Ascending aorta (tissue), 2 donors: ENCODE measurements around the gene INTU. TPM values are rescaled to one million over a fixed set of nuclear protein-coding genes. Genes with fewer than 3 reads are reported as not detected.

Experiments
- DNase-seq, 2 donors: peaks; one replicate each; pipeline ENCODE4 v3.0.0-alpha.2; 2019; ENCODE audit warnings: low spot score in 2 of 2
- H3K27ac ChIP-seq, 2 donors: fragments of 200-600 bp; sonication (generic); one replicate each; pipeline ENCODE4 v1.5.1; 2016 to 2017; ENCODE audit warnings: mild to moderate bottlenecking in 1 of 2
- H3K27me3 ChIP-seq: fragments of 200-600 bp; sonication (generic); one replicate; pipeline ENCODE4 v1.5.1; 2017
- H3K36me3 ChIP-seq, 2 donors: fragments of 200-600 bp; sonication (generic); one replicate each; pipeline ENCODE4 v1.5.1; 2016
- H3K4me1 ChIP-seq, 2 donors: fragments of 200-600 bp; sonication (generic); one replicate each; pipeline ENCODE4 v1.5.1; 2016 to 2017; ENCODE audit warnings: mild to moderate bottlenecking in 1 of 2
- H3K4me3 ChIP-seq, 2 donors: fragments of 200-600 bp; sonication (generic); one replicate each; pipeline ENCODE4 v1.5.1; 2016 to 2017; ENCODE audit warnings: mild to moderate bottlenecking in 1 of 2
- H3K9me3 ChIP-seq, 2 donors: fragments of 200-600 bp; sonication (generic); one replicate each; pipeline ENCODE4 v1.5.1; 2016
- CTCF ChIP-seq, 3 experiments: fragments of 200-600 bp in 2 of 3; fragments of 450-650 bp in 1 of 3; sonication (generic) in 2 of 3; IDR thresholded peaks; one replicate each; pipeline ENCODE4 v1.5.1; 2016 to 2019; ENCODE audit warnings: antibody characterized with exemption in 3 of 3, mild to moderate bottlenecking in 1 of 3, moderate library complexity in 1 of 3
- intact Hi-C: fragments of 100-400 bp; cut with DNase I; formaldehyde crosslinking; loops from one replicate; pipeline ENCODE4 v1.15.1; 2023
- total RNA-seq: library from RNA; depleted of rRNA; stranded (reverse); fragments of >200 nt; gene quantifications from one replicate; pipeline ENCODE4 v1.1.0, GENCODE V29; 2016

Gene INTU
- total RNA-seq, 1 donor from 2014 or later = 3.1 TPM

- Histone ChIP-seq H3K36me3 (no peaks in the 10 kb centered on the region), H3K27ac (no peak overlapping the region), H3K4me1 (peaks cover 0 to 2% of the 10 kb centered on the region in 2 donors), H3K27me3 (no peaks in the 10 kb centered on the region), H3K9me3 (no peaks in the 10 kb centered on the region), H3K4me3 (no peak overlapping the region)
- DNase-seq = no peak
- intact Hi-C loops = no loop called here
- no peak for TF ChIP-seq CTCF (IDR thresholded peaks at IDR 0.05)
Observed at GRCh38 chr4:127771535-127772275, 138.9 kb downstream of the INTU start.

- TF ChIP-seq CTCF (IDR thresholded peaks at IDR 0.05) = no peak
- no peak for DNase-seq
- H3K27me3 ChIP-seq = no peaks in the 10 kb centered on the region
- no peaks in the 10 kb centered on the region for H3K9me3 ChIP-seq
- intact Hi-C loops = no loop called here
- peaks cover 0 to 2% of the 10 kb centered on the region in 2 donors for H3K4me1 ChIP-seq
- H3K4me3 ChIP-seq = no peak overlapping the region
- H3K27ac ChIP-seq = no peak overlapping the region
- no peaks in the 10 kb centered on the region for H3K36me3 ChIP-seq
Observed at GRCh38 chr4:127772769-127773671, 140.3 kb downstream of the INTU start.

- no peak overlapping the region for H3K4me3 ChIP-seq
- no peak for DNase-seq
- no peak overlapping the region for H3K27ac ChIP-seq
- no peaks in the 10 kb centered on the region for H3K27me3 ChIP-seq
- no peak for TF ChIP-seq CTCF (IDR thresholded peaks at IDR 0.05)
- no peaks in the 10 kb centered on the region for H3K4me1 ChIP-seq
- intact Hi-C loops = no loop called here
- no peaks in the 10 kb centered on the region for H3K36me3 ChIP-seq
- no peaks in the 10 kb centered on the region for H3K9me3 ChIP-seq
Observed at GRCh38 chr4:127775843-127776242, 143.1 kb downstream of the INTU start.

Other genes starting within 250 kb of the INTU start
- not detected for gene SLC25A31, start 97.4 kb downstream of the INTU start, total RNA-seq
- gene HSPA4L, start 149.4 kb downstream of the INTU start, total RNA-seq = 5.5 TPM
- gene PLK4, start 247.9 kb downstream of the INTU start, total RNA-seq = not detected